K562 (cell line): ENCODE measurements around the gene MTHFD2. TPM values are rescaled to one million over a fixed set of nuclear protein-coding genes. Genes with fewer than 3 reads are reported as not detected.

Experiments used
- ATF2 ChIP-seq: sonication (generic); formaldehyde crosslinking; IDR thresholded peaks from 2 replicates; pipeline ENCODE4 v1.8.1; 2022; ENCODE audit warnings: missing genetic modification reagents
- CBX3 ChIP-seq, 2 experiments: IDR thresholded peaks; 1 replicate in 1 of 2; 2 replicates in 1 of 2; pipeline ENCODE4 v1.6.1; 2012; ENCODE audit warnings: inconsistent platforms in 2 of 2, low read length in 2 of 2, borderline replicate concordance in 1 of 2, control low read depth in 1 of 2
- CC2D1A ChIP-seq: fragments of 450-650 bp; IDR thresholded peaks from 2 replicates; pipeline ENCODE4 v1.6.1; 2017; ENCODE audit warnings: mild to moderate bottlenecking
- EP400 ChIP-seq: fragments of 450-650 bp; IDR thresholded peaks from 2 replicates; pipeline ENCODE4 v1.6.1; 2017; ENCODE audit warnings: antibody characterized with exemption, mild to moderate bottlenecking, moderate library complexity
- FOXJ3 ChIP-seq: sonication (generic); formaldehyde crosslinking; IDR thresholded peaks from 2 replicates; pipeline ENCODE4 v1.4.0; 2020; ENCODE audit warnings: mild to moderate bottlenecking, missing genetic modification reagents
- MCM5 ChIP-seq: fragments of 450-650 bp; IDR thresholded peaks from 2 replicates; pipeline ENCODE4 v1.6.1; 2016; ENCODE audit warnings: low read depth
- PCBP2 ChIP-seq: fragments of 200-400 bp; formaldehyde crosslinking; IDR thresholded peaks from 2 replicates; pipeline ENCODE4 v1.6.1; 2018; ENCODE audit warnings: low read length, low read depth, mild to moderate bottlenecking, moderate library complexity; ENCODE audit not compliant: poor library complexity, severe bottlenecking
- RBM15 ChIP-seq: fragments of 200-400 bp; formaldehyde crosslinking; IDR thresholded peaks from 2 replicates; pipeline ENCODE4 v1.6.1; 2018; ENCODE audit warnings: mild to moderate bottlenecking, low read length, moderate library complexity; ENCODE audit not compliant: insufficient read depth
- RFX5 ChIP-seq: IDR thresholded peaks from 2 replicates; pipeline ENCODE4 v1.6.1; 2011; ENCODE audit warnings: low read depth, mild to moderate bottlenecking, improper control_type of control experiment, low read length
- SREBF1 ChIP-seq: fragments of 150-350 bp; IDR thresholded peaks from 2 replicates; pipeline ENCODE4 v1.6.1; 2014; ENCODE audit warnings: antibody characterized with exemption, low read depth, low read length, borderline replicate concordance
- ZFP30 ChIP-seq: fragments of 250-450 bp; sonication (Bioruptor Pico); IDR thresholded peaks from 2 replicates; pipeline ENCODE4 v1.8.0; 2022; ENCODE audit warnings: moderate library complexity, mild to moderate bottlenecking, inconsistent platforms, borderline replicate concordance
- ZNF121 ChIP-seq: sonication (generic); formaldehyde crosslinking; conservative IDR thresholded peaks from 2 replicates; pipeline ENCODE4 v1.8.0; 2022; ENCODE audit warnings: missing genetic modification reagents
- ZNF316 ChIP-seq: fragments of 450-650 bp; IDR thresholded peaks from 2 replicates; pipeline ENCODE4 v1.6.1; 2016
- ZNF780A ChIP-seq: fragments of 250-450 bp; sonication (Bioruptor Pico); IDR thresholded peaks from 2 replicates; pipeline ENCODE4 v1.5.0; 2021; ENCODE audit warnings: mild to moderate bottlenecking
- polyA plus RNA-seq, 8 experiments: library from polyadenylated mRNA; depleted of rRNA in 4 of 8; stranded (reverse) in 5 of 8; unstranded in 3 of 8; fragments of >200 nt; fragmentation: Nextera tagmentation in 2 of 8; fragmentation: Illumina TruSeq in 1 of 8; extraction: Ambion mirVana in 2 of 8; extraction: Trizol in 1 of 8; gene quantifications; 2 replicates each; pipeline versions ENCODE4 v1.2.1 to v1.2.3, GENCODE V29; 2011 to 2014; ENCODE audit warnings: inconsistent platforms in 1 of 8, missing spikeins in 1 of 8
- total RNA-seq, 7 experiments: library from RNA; depleted of rRNA in 6 of 7; stranded (reverse); fragments of >200 nt in 6 of 7; fragmentation: Illumina TruSeq in 2 of 7; extraction: Trizol in 2 of 7; gene quantifications; 2 replicates each; pipeline versions ENCODE4 v1.2.1 to v1.2.3, GENCODE V29; 2011 to 2021; ENCODE audit warnings: low replicate concordance in 1 of 7
- TF ChIP-seq, protein P1 (sequence below): IDR thresholded peaks from 3 replicates; pipeline ENCODE4 v1.6.1; 2011; ENCODE audit warnings: borderline replicate concordance, mild to moderate bottlenecking, moderate library complexity; ENCODE audit not compliant: insufficient read length; ENCODE audit errors: extremely low read depth
- TF ChIP-seq, protein P2 (sequence below): fragments of 250-450 bp; sonication (Bioruptor Pico); IDR thresholded peaks from 2 replicates; pipeline ENCODE4 v1.5.0; 2021; ENCODE audit warnings: mild to moderate bottlenecking, borderline replicate concordance
- TF ChIP-seq, protein P3 (sequence below): sonication (generic); formaldehyde crosslinking; IDR thresholded peaks from 2 replicates; pipeline ENCODE4 v1.8.1; 2023; ENCODE audit warnings: missing genetic modification reagents, mild to moderate bottlenecking, borderline replicate concordance

MTHFD2 gene
- total and polyA plus RNA-seq, 9 of the 15 experiments (the other 6 are each of a cell fraction or from before 2014, with no cell fraction given), result 113 to 520 (median 234) TPM

DNA sequence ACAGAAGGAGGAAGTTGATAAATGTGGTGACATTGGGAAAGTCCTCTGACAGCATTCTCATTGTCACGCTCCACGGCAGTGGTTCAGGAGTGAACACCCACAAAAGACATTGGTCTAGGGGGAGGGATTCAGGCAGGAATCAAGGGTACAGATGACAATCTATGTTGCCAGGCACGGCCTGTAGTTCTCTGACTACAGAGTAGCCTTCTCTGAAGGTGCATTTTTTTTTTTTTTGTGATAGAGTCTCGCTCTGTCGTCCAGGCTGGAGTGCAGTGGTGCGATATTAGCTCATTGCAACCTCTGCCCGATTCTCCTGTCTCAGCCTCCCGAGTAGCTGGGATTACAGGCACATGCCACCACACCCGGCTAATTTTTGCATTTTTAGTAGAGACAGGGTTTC is 12.4 kb upstream of the MTHFD2 start (continued):
- TF ChIP-seq, protein P1, sequence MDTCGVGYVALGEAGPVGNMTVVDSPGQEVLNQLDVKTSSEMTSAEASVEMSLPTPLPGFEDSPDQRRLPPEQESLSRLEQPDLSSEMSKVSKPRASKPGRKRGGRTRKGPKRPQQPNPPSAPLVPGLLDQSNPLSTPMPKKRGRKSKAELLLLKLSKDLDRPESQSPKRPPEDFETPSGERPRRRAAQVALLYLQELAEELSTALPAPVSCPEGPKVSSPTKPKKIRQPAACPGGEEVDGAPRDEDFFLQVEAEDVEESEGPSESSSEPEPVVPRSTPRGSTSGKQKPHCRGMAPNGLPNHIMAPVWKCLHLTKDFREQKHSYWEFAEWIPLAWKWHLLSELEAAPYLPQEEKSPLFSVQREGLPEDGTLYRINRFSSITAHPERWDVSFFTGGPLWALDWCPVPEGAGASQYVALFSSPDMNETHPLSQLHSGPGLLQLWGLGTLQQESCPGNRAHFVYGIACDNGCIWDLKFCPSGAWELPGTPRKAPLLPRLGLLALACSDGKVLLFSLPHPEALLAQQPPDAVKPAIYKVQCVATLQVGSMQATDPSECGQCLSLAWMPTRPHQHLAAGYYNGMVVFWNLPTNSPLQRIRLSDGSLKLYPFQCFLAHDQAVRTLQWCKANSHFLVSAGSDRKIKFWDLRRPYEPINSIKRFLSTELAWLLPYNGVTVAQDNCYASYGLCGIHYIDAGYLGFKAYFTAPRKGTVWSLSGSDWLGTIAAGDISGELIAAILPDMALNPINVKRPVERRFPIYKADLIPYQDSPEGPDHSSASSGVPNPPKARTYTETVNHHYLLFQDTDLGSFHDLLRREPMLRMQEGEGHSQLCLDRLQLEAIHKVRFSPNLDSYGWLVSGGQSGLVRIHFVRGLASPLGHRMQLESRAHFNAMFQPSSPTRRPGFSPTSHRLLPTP, result no peak
- no peak for TF ChIP-seq ZNF780A
- TF ChIP-seq, protein P2, sequence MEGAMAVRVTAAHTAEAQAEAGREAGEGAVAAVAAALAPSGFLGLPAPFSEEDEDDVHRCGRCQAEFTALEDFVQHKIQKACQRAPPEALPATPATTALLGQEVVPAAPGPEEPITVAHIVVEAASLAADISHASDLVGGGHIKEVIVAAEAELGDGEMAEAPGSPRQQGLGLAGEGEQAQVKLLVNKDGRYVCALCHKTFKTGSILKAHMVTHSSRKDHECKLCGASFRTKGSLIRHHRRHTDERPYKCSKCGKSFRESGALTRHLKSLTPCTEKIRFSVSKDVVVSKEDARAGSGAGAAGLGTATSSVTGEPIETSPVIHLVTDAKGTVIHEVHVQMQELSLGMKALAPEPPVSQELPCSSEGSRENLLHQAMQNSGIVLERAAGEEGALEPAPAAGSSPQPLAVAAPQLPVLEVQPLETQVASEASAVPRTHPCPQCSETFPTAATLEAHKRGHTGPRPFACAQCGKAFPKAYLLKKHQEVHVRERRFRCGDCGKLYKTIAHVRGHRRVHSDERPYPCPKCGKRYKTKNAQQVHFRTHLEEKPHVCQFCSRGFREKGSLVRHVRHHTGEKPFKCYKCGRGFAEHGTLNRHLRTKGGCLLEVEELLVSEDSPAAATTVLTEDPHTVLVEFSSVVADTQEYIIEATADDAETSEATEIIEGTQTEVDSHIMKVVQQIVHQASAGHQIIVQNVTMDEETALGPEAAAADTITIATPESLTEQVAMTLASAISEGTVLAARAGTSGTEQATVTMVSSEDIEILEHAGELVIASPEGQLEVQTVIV (CRISPR knock-in tag), result no peak
- TF ChIP-seq FOXJ3 (CRISPR knock-in tag), result no peak
- TF ChIP-seq, protein P3, sequence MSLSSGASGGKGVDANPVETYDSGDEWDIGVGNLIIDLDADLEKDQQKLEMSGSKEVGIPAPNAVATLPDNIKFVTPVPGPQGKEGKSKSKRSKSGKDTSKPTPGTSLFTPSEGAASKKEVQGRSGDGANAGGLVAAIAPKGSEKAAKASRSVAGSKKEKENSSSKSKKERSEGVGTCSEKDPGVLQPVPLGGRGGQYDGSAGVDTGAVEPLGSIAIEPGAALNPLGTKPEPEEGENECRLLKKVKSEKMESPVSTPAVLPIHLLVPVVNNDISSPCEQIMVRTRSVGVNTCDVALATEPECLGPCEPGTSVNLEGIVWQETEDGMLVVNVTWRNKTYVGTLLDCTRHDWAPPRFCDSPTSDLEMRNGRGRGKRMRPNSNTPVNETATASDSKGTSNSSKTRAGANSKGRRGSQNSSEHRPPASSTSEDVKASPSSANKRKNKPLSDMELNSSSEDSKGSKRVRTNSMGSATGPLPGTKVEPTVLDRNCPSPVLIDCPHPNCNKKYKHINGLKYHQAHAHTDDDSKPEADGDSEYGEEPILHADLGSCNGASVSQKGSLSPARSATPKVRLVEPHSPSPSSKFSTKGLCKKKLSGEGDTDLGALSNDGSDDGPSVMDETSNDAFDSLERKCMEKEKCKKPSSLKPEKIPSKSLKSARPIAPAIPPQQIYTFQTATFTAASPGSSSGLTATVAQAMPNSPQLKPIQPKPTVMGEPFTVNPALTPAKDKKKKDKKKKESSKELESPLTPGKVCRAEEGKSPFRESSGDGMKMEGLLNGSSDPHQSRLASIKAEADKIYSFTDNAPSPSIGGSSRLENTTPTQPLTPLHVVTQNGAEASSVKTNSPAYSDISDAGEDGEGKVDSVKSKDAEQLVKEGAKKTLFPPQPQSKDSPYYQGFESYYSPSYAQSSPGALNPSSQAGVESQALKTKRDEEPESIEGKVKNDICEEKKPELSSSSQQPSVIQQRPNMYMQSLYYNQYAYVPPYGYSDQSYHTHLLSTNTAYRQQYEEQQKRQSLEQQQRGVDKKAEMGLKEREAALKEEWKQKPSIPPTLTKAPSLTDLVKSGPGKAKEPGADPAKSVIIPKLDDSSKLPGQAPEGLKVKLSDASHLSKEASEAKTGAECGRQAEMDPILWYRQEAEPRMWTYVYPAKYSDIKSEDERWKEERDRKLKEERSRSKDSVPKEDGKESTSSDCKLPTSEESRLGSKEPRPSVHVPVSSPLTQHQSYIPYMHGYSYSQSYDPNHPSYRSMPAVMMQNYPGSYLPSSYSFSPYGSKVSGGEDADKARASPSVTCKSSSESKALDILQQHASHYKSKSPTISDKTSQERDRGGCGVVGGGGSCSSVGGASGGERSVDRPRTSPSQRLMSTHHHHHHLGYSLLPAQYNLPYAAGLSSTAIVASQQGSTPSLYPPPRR (CRISPR knock-in tag), result no peak
- TF ChIP-seq MCM5, result no peak
- no peak for TF ChIP-seq SREBF1
- TF ChIP-seq ZNF121, result peak; percentile 68
- no peak for TF ChIP-seq RBM15
- no peak; a peak in 1 of 3 replicates for TF ChIP-seq CBX3 (IDR thresholded peaks at IDR 0.05; ENCODE audit: borderline replicate concordance in 1 of 2, low read length in 2 of 2)
- peak; percentile 54; the same call in 1 of the 2 replicates for TF ChIP-seq CC2D1A
- no peak for TF ChIP-seq ATF2 (CRISPR knock-in tag)
- no peak for TF ChIP-seq PCBP2
- TF ChIP-seq EP400, result peak; percentile 55; the same call in 1 of the 2 replicates
- TF ChIP-seq ZFP30, result no peak
- TF ChIP-seq ZNF316, result no peak; the same call in 1 of the 2 replicates
- no peak for TF ChIP-seq RFX5
